GM12801 (cell line): ENCODE measurements around the gene PDCD4.

Source experiments
- CTCF ChIP-seq: IDR thresholded peaks from one replicate; pipeline ENCODE4 v1.5.1; 2011; ENCODE audit warnings: control low read depth; ENCODE audit not compliant: insufficient read length; ENCODE audit errors: extremely low read depth

Gene PDCD4

DNA sequence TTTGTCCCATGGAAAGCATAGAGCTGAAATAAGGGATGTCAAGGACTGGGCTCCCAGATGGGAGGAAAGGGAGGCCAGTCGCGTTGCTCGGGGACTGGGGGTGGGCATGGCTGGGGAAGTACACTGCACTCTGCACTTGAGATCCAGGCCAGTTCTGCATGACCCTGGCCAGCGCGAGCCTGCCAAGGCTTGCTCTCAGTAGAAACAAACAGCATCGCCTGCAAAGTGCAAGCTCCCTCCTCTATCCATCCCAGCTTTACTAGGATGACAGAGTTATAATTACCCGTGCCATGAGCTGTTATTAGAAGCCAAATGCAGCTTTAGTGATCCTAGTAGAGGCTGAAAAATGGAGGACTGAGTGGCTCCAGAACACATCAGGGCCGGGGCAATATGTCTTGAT lies 43.9 kb upstream of the PDCD4 start:
- no peak for TF ChIP-seq CTCF

GRCh38 chr10:110828525-110828924 lies 43.2 kb upstream of the PDCD4 start:
- TF ChIP-seq CTCF = no peak

- no peak for TF ChIP-seq CTCF
Measured at GRCh38 chr10:110829721-110830410, 41.9 kb upstream of the PDCD4 start.

DNA sequence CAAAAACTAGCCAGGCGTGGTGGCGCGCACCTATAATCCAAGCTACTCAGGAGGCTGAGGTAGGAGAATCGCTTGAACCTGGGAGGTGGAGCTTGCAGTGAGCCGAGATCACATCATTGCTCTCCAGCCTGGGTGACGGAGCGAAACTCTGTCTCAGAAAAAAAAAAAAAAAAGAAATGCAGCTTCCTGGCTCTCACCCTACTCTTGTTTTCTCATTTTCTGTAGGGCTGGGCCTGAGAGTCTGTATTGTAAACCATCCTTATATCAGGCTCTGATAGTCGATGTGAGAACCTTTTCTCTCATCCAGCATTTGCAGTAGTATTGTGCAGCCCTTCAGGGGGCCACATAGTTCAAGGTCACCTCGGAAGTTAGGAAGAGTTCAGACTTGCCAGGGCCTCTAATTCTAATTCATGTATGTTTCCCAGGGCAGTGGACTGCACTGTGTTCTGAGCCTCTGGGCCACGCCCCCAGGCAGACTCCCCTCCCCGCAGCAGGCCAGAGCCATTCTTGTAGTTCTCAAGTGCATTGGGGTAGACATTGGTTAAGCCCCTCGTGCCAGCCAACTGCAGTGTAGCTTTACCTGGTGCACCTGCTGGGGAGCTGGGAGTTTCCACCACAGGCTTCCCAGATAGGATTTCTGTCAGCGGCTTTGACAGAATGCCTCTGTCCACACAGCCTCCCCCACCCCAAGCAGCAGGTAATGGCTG lies 38.3 kb upstream of the PDCD4 start:
- TF ChIP-seq CTCF = no peak

DNA sequence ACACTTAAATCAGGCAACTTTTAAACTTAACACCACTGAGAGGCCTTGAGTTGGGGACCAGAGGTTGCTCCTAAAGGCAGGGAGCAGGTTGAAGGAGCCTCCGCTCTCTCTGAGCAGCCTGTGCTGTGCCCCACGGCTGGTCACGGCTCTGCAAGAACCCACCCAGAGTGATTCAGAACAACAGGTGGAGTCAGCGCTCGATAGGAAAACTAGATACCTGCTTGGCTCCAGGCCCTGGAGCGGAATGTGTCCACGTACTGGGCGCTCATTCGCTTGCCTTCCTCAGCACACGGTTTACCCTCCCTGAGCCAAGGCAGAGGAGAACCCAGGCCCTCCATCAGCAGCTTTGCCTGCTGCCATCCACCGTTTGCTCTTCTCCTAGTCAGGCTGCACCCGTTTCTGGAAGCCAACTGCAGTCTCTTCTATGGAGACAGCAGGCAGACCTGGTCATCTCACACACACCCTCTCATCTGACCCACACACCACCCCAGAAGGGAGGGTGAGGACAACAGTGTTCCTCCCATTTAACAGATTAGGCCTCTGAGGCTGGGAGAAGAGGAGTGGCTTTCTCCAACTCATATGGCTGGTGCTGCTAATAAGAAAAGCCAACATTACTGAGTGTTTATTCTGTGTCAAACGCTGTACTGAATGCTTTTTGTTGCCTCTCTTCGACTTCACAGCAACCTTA lies 37.6 kb upstream of the PDCD4 start:
- TF ChIP-seq CTCF = no peak

- TF ChIP-seq CTCF = no peak
Measured at GRCh38 chr10:110834629-110835301, 37.0 kb upstream of the PDCD4 start.

DNA sequence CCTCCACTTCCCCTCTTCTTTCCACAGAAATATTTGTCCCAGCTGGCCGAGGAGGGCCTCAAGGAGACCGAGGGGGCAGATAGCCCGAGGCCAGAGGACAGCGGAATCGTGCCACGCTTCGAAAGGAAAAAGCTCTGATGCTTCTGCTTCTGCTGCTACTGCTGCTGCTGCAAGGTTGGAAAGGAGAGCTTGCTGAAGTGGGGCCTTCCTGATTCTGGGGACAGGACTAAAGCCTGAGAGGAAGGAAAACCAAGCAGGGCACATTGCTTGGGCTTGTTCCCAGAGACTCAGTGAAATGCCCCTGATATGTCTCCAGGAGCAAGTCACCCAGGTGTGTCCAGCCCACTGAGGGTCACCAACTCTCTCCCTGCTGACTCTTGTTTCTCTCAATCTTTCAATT lies 35.9 kb upstream of the PDCD4 start:
- TF ChIP-seq CTCF = no peak
